HepG2 (cell line): Measurements from ENCODE around the gene SPATA25. TPM values are rescaled to one million over a fixed set of nuclear protein-coding genes. Genes with fewer than 3 reads are reported as not detected.
A peak's percentile ranks its signal among the peaks of the same experiment; 100 is the strongest.

Experiments used
- AHDC1 ChIP-seq: sonication (generic); formaldehyde crosslinking; IDR thresholded peaks from 2 replicates; pipeline ENCODE4 v1.5.1; 2020; ENCODE audit warnings: mild to moderate bottlenecking, missing genetic modification reagents, borderline replicate concordance
- BRF2 ChIP-seq: sonication (generic); formaldehyde crosslinking; IDR thresholded peaks from 2 replicates; pipeline ENCODE4 v1.8.1; 2022; ENCODE audit warnings: mild to moderate bottlenecking, missing genetic modification reagents
- HIC2 ChIP-seq: sonication (generic); formaldehyde crosslinking; IDR thresholded peaks from 2 replicates; pipeline ENCODE4 v1.9.0; 2022; ENCODE audit warnings: low read depth, missing genetic modification reagents
- HMGXB3 ChIP-seq: sonication (generic); formaldehyde crosslinking; IDR thresholded peaks from 2 replicates; pipeline ENCODE4 v1.4.0; 2020; ENCODE audit warnings: missing genetic modification reagents, borderline replicate concordance
- REXO4 ChIP-seq: sonication (generic); formaldehyde crosslinking; IDR thresholded peaks from 2 replicates; pipeline ENCODE4 v1.8.0; 2022; ENCODE audit warnings: missing genetic modification reagents, mild to moderate bottlenecking, borderline replicate concordance
- SP4 ChIP-seq: sonication (generic); formaldehyde crosslinking; IDR thresholded peaks from 2 replicates; pipeline ENCODE4 v1.8.1; 2023; ENCODE audit warnings: mild to moderate bottlenecking, missing genetic modification reagents
- ZBTB39 ChIP-seq: sonication (generic); formaldehyde crosslinking; IDR thresholded peaks from 2 replicates; pipeline ENCODE4 v1.5.0; 2020; ENCODE audit warnings: missing genetic modification reagents
- ZFP41 ChIP-seq: sonication (generic); formaldehyde crosslinking; IDR thresholded peaks from 2 replicates; pipeline ENCODE4 v1.4.0; 2020; ENCODE audit warnings: mild to moderate bottlenecking, missing genetic modification reagents, borderline replicate concordance
- ZNF292 ChIP-seq: sonication (generic); formaldehyde crosslinking; IDR thresholded peaks from 2 replicates; pipeline ENCODE4 v1.8.1; 2022; ENCODE audit warnings: mild to moderate bottlenecking, low read depth, missing genetic modification reagents, borderline replicate concordance
- ZNF350 ChIP-seq: sonication (generic); formaldehyde crosslinking; IDR thresholded peaks from 2 replicates; pipeline ENCODE4 v1.4.0; 2020; ENCODE audit warnings: mild to moderate bottlenecking, low read depth, missing genetic modification reagents, borderline replicate concordance
- ZNF788 ChIP-seq: sonication (generic); formaldehyde crosslinking; IDR thresholded peaks from 2 replicates; pipeline ENCODE4 v1.5.0; 2020; ENCODE audit warnings: mild to moderate bottlenecking, missing genetic modification reagents, borderline replicate concordance
- polyA plus RNA-seq, 8 experiments: library from polyadenylated mRNA; depleted of rRNA in 3 of 8; stranded (reverse) in 7 of 8; unstranded in 1 of 8; fragments of >200 nt; fragmentation: Illumina TruSeq in 4 of 8; extraction: Trizol in 4 of 8; gene quantifications; 2 replicates each; pipeline versions ENCODE4 v1.2.1 to v1.2.3, GENCODE V29; 2011 to 2016; ENCODE audit warnings: low read depth in 4 of 8, missing spikeins in 1 of 8, mixed read lengths in 1 of 8; ENCODE audit not compliant: insufficient read depth in 1 of 8
- total RNA-seq, 5 experiments: library from RNA; depleted of rRNA; stranded (reverse); fragments of >200 nt; fragmentation: Illumina TruSeq; extraction: Trizol; gene quantifications; 2 replicates each; pipeline ENCODE4 v1.2.3, GENCODE V29; 2016; ENCODE audit warnings: low read depth in 1 of 5

SPATA25 gene
- total and polyA plus RNA-seq, 2 of the 13 experiments (the other 11 are each of a cell fraction or from before 2014, with no cell fraction given), result 4.8 to 7.6 TPM

GRCh38 chr20:45890077-45890984, 2.9 kb upstream of the SPATA25 start (continued):
- no peak for TF ChIP-seq AHDC1 (CRISPR knock-in tag)
- peak; percentile 57; the same call in 1 of the 2 replicates for TF ChIP-seq ZBTB39 (CRISPR knock-in tag)
- no peak for TF ChIP-seq ZNF292 (CRISPR knock-in tag)
- TF ChIP-seq SP4 (CRISPR knock-in tag), result peak; percentile 74
- no peak for TF ChIP-seq ZFP41 (CRISPR knock-in tag)
- TF ChIP-seq HIC2 (CRISPR knock-in tag), result no peak
- peak; percentile 60; the same call in 1 of the 2 replicates for TF ChIP-seq ZNF788 (CRISPR knock-in tag)
- TF ChIP-seq BRF2 (CRISPR knock-in tag), result no peak; the same call in 1 of the 2 replicates
- TF ChIP-seq REXO4 (CRISPR knock-in tag), result no peak
- peak; percentile 87 for TF ChIP-seq HMGXB3 (CRISPR knock-in tag)
- 0 out of 2 replicates have a peak, but pooled peaks have one; percentile 29 for TF ChIP-seq ZNF350 (CRISPR knock-in tag)
